Esophagus squamous epithelium (tissue), 5 donors: Measurements from ENCODE around the gene EEF1B2. TPM values are rescaled to one million over a fixed set of nuclear protein-coding genes. Genes with fewer than 3 reads are reported as not detected.
A peak's percentile ranks its signal among the peaks of the same experiment; 100 is the strongest.

Experiments
- DNase-seq: peaks from one replicate; lab custom pipeline; 2025; lab: John Stamatoyannopoulos, UW
- H3K27ac ChIP-seq, 4 donors: fragments of 200-600 bp; sonication (generic); one replicate each; pipeline ENCODE4 v1.5.1; 2016 to 2019; ENCODE audit warnings: mild to moderate bottlenecking in 1 of 4
- H3K27me3 ChIP-seq, 4 donors: fragments of 200-600 bp; sonication (generic); 1 replicate in 3 of 4; 2 replicates in 1 of 4; pipeline versions ENCODE4 v1.5.1 to v1.6.0; 2017 to 2021; ENCODE audit warnings: antibody characterized with exemption in 1 of 4
- H3K36me3 ChIP-seq, 3 donors: fragments of 200-600 bp; sonication (generic); one replicate each; pipeline ENCODE4 v1.5.1; 2016 to 2019
- H3K4me1 ChIP-seq, 3 donors: fragments of 200-600 bp; sonication (generic); one replicate each; pipeline ENCODE4 v1.5.1; 2017 to 2019
- H3K4me3 ChIP-seq, 4 donors: fragments of 200-600 bp; sonication (generic); 1 replicate in 3 of 4; 2 replicates in 1 of 4; pipeline ENCODE4 v1.5.1; 2016 to 2019; ENCODE audit warnings: mild to moderate bottlenecking in 2 of 4, moderate library complexity in 1 of 4
- H3K9me3 ChIP-seq, 3 donors: fragments of 200-600 bp; sonication (generic); one replicate each; pipeline ENCODE4 v1.5.1; 2016 to 2019
- CTCF ChIP-seq, 6 experiments: fragments of 450-650 bp in 4 of 6; fragments of 200-600 bp in 2 of 6; sonication (generic) in 2 of 6; IDR thresholded peaks; one replicate each; pipeline ENCODE4 v1.5.1; 2016 to 2019; ENCODE audit warnings: antibody characterized with exemption in 6 of 6, mild to moderate bottlenecking in 4 of 6, moderate library complexity in 4 of 6
- POLR2A ChIP-seq, 4 donors: fragments of 450-650 bp; IDR thresholded peaks; one replicate each; pipeline ENCODE4 v1.6.1; 2017; ENCODE audit warnings: antibody characterized with exemption in 4 of 4, mild to moderate bottlenecking in 4 of 4, moderate library complexity in 3 of 4
- WGBS, 2 donors: methylation state at CpG; one replicate each; pipeline ENCODE4 v1.1.5; 2018; 5-methylcytosine and 5-hydroxymethylcytosine counted together
- intact Hi-C: fragments of 100-400 bp; cut with DNase I; formaldehyde crosslinking; loops from one replicate; pipeline ENCODE4 v1.15.0; 2022
- total RNA-seq, 4 donors: library from RNA; depleted of rRNA; stranded (reverse); fragments of >200 nt; gene quantifications; one replicate each; pipeline ENCODE4 v1.1.0, GENCODE V29; 2016
- donor health status: DM: yes; HTN: yes; CAD: no.

EEF1B2 gene
- total RNA-seq, 4 donors from 2014 or later: 243 to 631 (median 564) TPM

- Histone ChIP-seq H3K4me1 (peaks cover 0 to 28% (median 0%) of the 10 kb centered on the region in 3 donors), H3K27ac (peak overlapping the region in 1 of 4 donors; percentile 52), H3K27me3 (no peaks in the 10 kb centered on the region), H3K36me3 (no peaks in the 10 kb centered on the region), H3K4me3 (no peak overlapping the region), H3K9me3 (no peaks in the 10 kb centered on the region)
- TF ChIP-seq CTCF (IDR thresholded peaks at IDR 0.05): no peak
- no peak for TF ChIP-seq POLR2A (IDR thresholded peaks at IDR 0.05)
- intact Hi-C loops: no loop called here
- WGBS, 2 donors: 72 to 84% methylated on average over 3 of the region's 3 CpGs
- DNase-seq: no peak
Measured at GRCh38 chr2:206189691-206190090, 30.0 kb downstream of the EEF1B2 start.

GRCh38 chr2:206190111-206190510, 30.4 kb downstream of the EEF1B2 start:
- no peak for DNase-seq
- Histone ChIP-seq H3K27me3 (no peaks in the 10 kb centered on the region), H3K4me3 (no peak overlapping the region), H3K27ac (peak overlapping the region in 1 of 4 donors; percentile 52), H3K36me3 (no peaks in the 10 kb centered on the region), H3K9me3 (no peaks in the 10 kb centered on the region), H3K4me1 (peaks cover 0 to 28% (median 0%) of the 10 kb centered on the region in 3 donors)
- TF ChIP-seq CTCF (IDR thresholded peaks at IDR 0.05) (no peak), POLR2A (IDR thresholded peaks at IDR 0.05) (no peak)
- intact Hi-C loops: no loop called here
- 64 to 66% methylated on average over 2 of the region's 2 CpGs for WGBS, 2 donors

GRCh38 chr2:206190689-206191088, 31.0 kb downstream of the EEF1B2 start:
- Histone ChIP-seq H3K36me3 (no peaks in the 10 kb centered on the region), H3K4me1 (peaks cover 0 to 28% (median 0%) of the 10 kb centered on the region in 3 donors), H3K9me3 (no peaks in the 10 kb centered on the region), H3K27me3 (no peaks in the 10 kb centered on the region), H3K4me3 (no peak overlapping the region), H3K27ac (peak overlapping the region in 3 of 4 donors; percentile 7 to 52 (median 44))
- intact Hi-C loops: no loop called here
- 59 to 67% methylated on average over 5 of the region's 5 CpGs for WGBS, 2 donors
- no peak for TF ChIP-seq POLR2A (IDR thresholded peaks at IDR 0.05)
- no peak for TF ChIP-seq CTCF (IDR thresholded peaks at IDR 0.05)
- DNase-seq: no peak

- Histone ChIP-seq H3K4me3 (no peak overlapping the region), H3K4me1 (peaks cover 0 to 28% (median 0%) of the 10 kb centered on the region in 3 donors), H3K27ac (no peak overlapping the region), H3K9me3 (no peaks in the 10 kb centered on the region), H3K36me3 (no peaks in the 10 kb centered on the region), H3K27me3 (no peaks in the 10 kb centered on the region)
- no peak for DNase-seq
- TF ChIP-seq CTCF (IDR thresholded peaks at IDR 0.05) (no peak), POLR2A (IDR thresholded peaks at IDR 0.05) (no peak)
- WGBS, 2 donors: 90 to 91% methylated on average over 3 of the region's 3 CpGs
- intact Hi-C loops: no loop called here
Measured at GRCh38 chr2:206192157-206192556, 32.5 kb downstream of the EEF1B2 start.

GRCh38 chr2:206193671-206194357, 34.1 kb downstream of the EEF1B2 start:
- H3K36me3 ChIP-seq: no peaks in the 10 kb centered on the region
- no peaks in the 10 kb centered on the region for H3K9me3 ChIP-seq
- H3K27me3 ChIP-seq: no peaks in the 10 kb centered on the region
- no peak overlapping the region for H3K4me3 ChIP-seq
- no peak overlapping the region for H3K27ac ChIP-seq
- no peak for DNase-seq
- no peak for TF ChIP-seq CTCF (IDR thresholded peaks at IDR 0.05)
- TF ChIP-seq POLR2A (IDR thresholded peaks at IDR 0.05): no peak
- 47 to 71% methylated on average over 2 of the region's 2 CpGs for WGBS, 2 donors
- intact Hi-C loops: no loop called here
- H3K4me1 ChIP-seq: peaks cover under 1 to 37% (median 5%) of the 10 kb centered on the region in 3 donors
